ENCODE data around the gene RPP25L. TPM values are rescaled to one million over a fixed set of nuclear protein-coding genes. Genes with fewer than 3 reads are reported as not detected.

Gene RPP25L
- polyA plus RNA-seq, 3 donors: 20.1 to 42.3 (median 39.4) TPM

GRCh38 chr9:34570376-34570775 lies 41.5 kb downstream of the RPP25L start:
- Mint-ChIP-seq H3K27ac (no peak overlapping the region), H3K9me3 (peaks cover 0 to 2% (median 0%) of the 10 kb centered on the region in 7 donors), H3K36me3 (no peaks in the 10 kb centered on the region), H3K27me3 (ENCODE audit: low read depth in 3 of 3) (peaks cover 21 to 31% (median 23%) of the 10 kb centered on the region in 3 donors), H3K4me1 (no peaks in the 10 kb centered on the region), H3K4me3 (no peak overlapping the region)
- intact Hi-C loops (cut with micrococcal nuclease): no loop called here
- no peak overlapping the region for H2AFZ ChIP-seq (ENCODE audit: insufficient read depth, low read depth, low read length, poor library complexity, severe bottlenecking)
- H3K9ac ChIP-seq (ENCODE audit: insufficient read depth, low read length, poor library complexity, severe bottlenecking): no peak overlapping the region
- DNase-seq: no peak
- no peaks in the 10 kb centered on the region for H3K79me2 ChIP-seq (ENCODE audit: insufficient read depth, low read length)
- no peak overlapping the region for H3K4me2 ChIP-seq (replicated peaks; ENCODE audit: extremely low read depth, low read length, poor library complexity, severe bottlenecking)
- no peaks in the 10 kb centered on the region for H3K4me1 ChIP-seq (ENCODE audit: control insufficient read depth in 1 of 2, insufficient read depth in 2 of 2, low read length in 2 of 2)
- no peak overlapping the region for H3K27ac ChIP-seq (ENCODE audit: low read depth in 1 of 2, low read length in 2 of 2)
- no peaks in the 10 kb centered on the region for H3K9me3 ChIP-seq (replicated peaks in 1 of 2; ENCODE audit: control insufficient read depth in 1 of 2, insufficient read depth in 1 of 2, low read length in 2 of 2)
- peaks cover 0 to 4% of the 10 kb centered on the region in 2 donors for H3K27me3 ChIP-seq (ENCODE audit: control insufficient read depth in 2 of 2, insufficient read depth in 2 of 2, low read length in 2 of 2)
- H3K36me3 ChIP-seq (replicated peaks in 1 of 2; ENCODE audit: control insufficient read depth in 1 of 2, insufficient read depth in 2 of 2, low read length in 2 of 2): no peaks in the 10 kb centered on the region
- WGBS (ENCODE audit: insufficient coverage): 95% methylated on average over 11 of the region's 11 CpGs
- H4K20me1 ChIP-seq (ENCODE audit: insufficient read depth, low read length): no peaks in the 10 kb centered on the region
- H3K4me3 ChIP-seq (replicated peaks in 1 of 3; ENCODE audit: low read depth in 2 of 3, low read length in 3 of 3): no peak overlapping the region
- no peak for TF ChIP-seq CTCF (IDR thresholded peaks at IDR 0.05)

GRCh38 chr9:34568774-34569173 lies 43.1 kb downstream of the RPP25L start:
- Histone ChIP-seq H3K79me2 (ENCODE audit: insufficient read depth, low read length) (no peaks in the 10 kb centered on the region), H3K4me2 (replicated peaks; ENCODE audit: extremely low read depth, low read length, poor library complexity, severe bottlenecking) (no peak overlapping the region), H3K9ac (ENCODE audit: insufficient read depth, low read length, poor library complexity, severe bottlenecking) (no peak overlapping the region), H3K27me3 (ENCODE audit: control insufficient read depth in 2 of 2, insufficient read depth in 2 of 2, low read length in 2 of 2) (no peaks in the 10 kb centered on the region), H3K27ac (ENCODE audit: low read depth in 1 of 2, low read length in 2 of 2) (no peak overlapping the region), H2AFZ (ENCODE audit: insufficient read depth, low read depth, low read length, poor library complexity, severe bottlenecking) (no peak overlapping the region), H3K4me1 (ENCODE audit: control insufficient read depth in 1 of 2, insufficient read depth in 2 of 2, low read length in 2 of 2) (no peaks in the 10 kb centered on the region), H3K4me3 (replicated peaks in 1 of 3; ENCODE audit: low read depth in 2 of 3, low read length in 3 of 3) (no peak overlapping the region), H3K9me3 (replicated peaks in 1 of 2; ENCODE audit: control insufficient read depth in 1 of 2, insufficient read depth in 1 of 2, low read length in 2 of 2) (no peaks in the 10 kb centered on the region), H4K20me1 (ENCODE audit: insufficient read depth, low read length) (no peaks in the 10 kb centered on the region), H3K36me3 (replicated peaks in 1 of 2; ENCODE audit: control insufficient read depth in 1 of 2, insufficient read depth in 2 of 2, low read length in 2 of 2) (no peaks in the 10 kb centered on the region)
- intact Hi-C loops (cut with micrococcal nuclease): no loop called here
- peaks cover 0 to 2% (median 0%) of the 10 kb centered on the region in 7 donors for H3K9me3 Mint-ChIP-seq
- no peak overlapping the region for H3K4me3 Mint-ChIP-seq
- H3K36me3 Mint-ChIP-seq: no peaks in the 10 kb centered on the region
- no peaks in the 10 kb centered on the region for H3K4me1 Mint-ChIP-seq
- no peak overlapping the region for H3K27ac Mint-ChIP-seq
- DNase-seq: no peak
- WGBS (ENCODE audit: insufficient coverage): 73% methylated on average over 12 of the region's 12 CpGs
- peaks cover 16 to 19% (median 17%) of the 10 kb centered on the region in 3 donors for H3K27me3 Mint-ChIP-seq (ENCODE audit: low read depth in 3 of 3)
- no peak for TF ChIP-seq CTCF (IDR thresholded peaks at IDR 0.05)
